H1 (cell line): ENCODE data around the gene KLC4. TPM values are rescaled to one million over a fixed set of nuclear protein-coding genes. Genes with fewer than 3 reads are reported as not detected.

Source experiments
- ATF2 ChIP-seq: IDR thresholded peaks from 2 replicates; pipeline ENCODE4 v1.6.1; 2012; ENCODE audit warnings: low read length, inconsistent platforms
- SRF ChIP-seq: IDR thresholded peaks from 2 replicates; pipeline ENCODE4 v1.6.1; 2011; ENCODE audit warnings: mild to moderate bottlenecking, low read depth, low read length, moderate library complexity
- polyA plus RNA-seq, 7 experiments: library from polyadenylated mRNA; depleted of rRNA in 3 of 7; stranded (reverse) in 5 of 7; unstranded in 2 of 7; fragments of >200 nt in 5 of 7; fragments of 200-250 nt in 2 of 7; gene quantifications; 1 replicate in 5 of 7; 2 replicates in 1 of 7; 4 replicates in 1 of 7; pipeline versions ENCODE4 v1.2.1 to v1.2.3, GENCODE V29; 2011 to 2013; ENCODE audit warnings: missing spikeins in 2 of 7, mixed read lengths in 2 of 7
- total RNA-seq: library from RNA; stranded (reverse); fragmentation: NEBNext Ultra II Directional; extraction: Animal tissue kit (Norgen Biotek cat#: 25700); gene quantifications from 2 replicates; pipeline ENCODE4 v1.2.1, GENCODE V29; 2021

The KLC4 gene
- total and polyA plus RNA-seq, 2 of the 8 experiments (the other 6 are each of a cell fraction or from before 2014, with no cell fraction given): 15.7 to 28.5 TPM

- TF ChIP-seq ATF2 (no peak), SRF (no peak)
Measured at GRCh38 chr6:43033496-43034189, 25.8 kb upstream of the KLC4 start (continued).
